Endothelial cell of umbilical vein (primary cell): ENCODE measurements around the gene LYVE1. TPM values are rescaled to one million over a fixed set of nuclear protein-coding genes. Genes with fewer than 3 reads are reported as not detected.

Experiments
- BruUV-seq: library from RNA; stranded (reverse); fragments of 400-500 nt; replicated peaks from 2 replicates; lab custom pipeline; 2021; lab: Mats Ljungman, UMichigan
- CTCF ChIA-PET: fragments of 300-600, 350-600 bp; sonication (Branson Sonifier 250); formaldehyde crosslinking; loops from one replicate; lab custom pipeline; 2021; ENCODE audit warnings: antibody characterized with exemption, inconsistent platforms; lab: Charles Lee
- POLR2A ChIA-PET: fragments of 300-600, 350-600 bp; sonication (Branson Sonifier 250); formaldehyde crosslinking; loops from one replicate; lab custom pipeline; 2021; ENCODE audit warnings: antibody characterized with exemption, inconsistent platforms; lab: Charles Lee
- DNase-seq: peaks from one replicate; pipeline ENCODE4 v3.0.0-alpha.2; 2011; ENCODE audit warnings: low read depth, low spot score
- FAIRE-seq: peaks from 2 replicates; lab custom pipeline; 2011; peaks lifted over from hg19 to GRCh38; lab: Jason Lieb, UNC
- H2AFZ ChIP-seq: 2 replicates; pipeline ENCODE4 v1.6.0; 2012; ENCODE audit warnings: low read depth, low read length, control low read depth, inconsistent platforms
- H3K27ac ChIP-seq: 2 replicates; pipeline ENCODE4 v1.5.1; 2011; ENCODE audit warnings: low read depth, mild to moderate bottlenecking, control low read depth, low read length, moderate library complexity; ENCODE audit not compliant: insufficient read depth
- H3K27me3 ChIP-seq, 2 experiments: 2 replicates each; pipeline versions ENCODE4 v1.6.0 to v1.6.1; 2011; ENCODE audit warnings: low read length in 2 of 2, mixed read lengths in 1 of 2; ENCODE audit not compliant: control insufficient read depth in 2 of 2, insufficient read depth in 2 of 2
- H3K36me3 ChIP-seq, 2 experiments: 2 replicates in 1 of 2; 3 replicates in 1 of 2; pipeline ENCODE4 v1.5.1; 2011; ENCODE audit warnings: low read length in 2 of 2, mild to moderate bottlenecking in 1 of 2, moderate library complexity in 1 of 2; ENCODE audit not compliant: control insufficient read depth in 2 of 2, insufficient read depth in 2 of 2; ENCODE audit errors: extremely low read depth in 1 of 2
- H3K4me1 ChIP-seq: 3 replicates; pipeline ENCODE4 v1.5.1; 2011; ENCODE audit warnings: mild to moderate bottlenecking, low read length; ENCODE audit not compliant: control insufficient read depth, insufficient read depth; ENCODE audit errors: extremely low read depth
- H3K4me2 ChIP-seq: 2 replicates; pipeline ENCODE4 v1.6.1; 2011; ENCODE audit warnings: low read length, control low read depth, mixed read lengths; ENCODE audit not compliant: insufficient read depth
- H3K4me3 ChIP-seq, 3 experiments: fragments of 200-600 bp in 1 of 3; sonication (generic), shearing (Covaris generic) in 1 of 3; replicated peaks in 1 of 3; 2 replicates each; pipeline ENCODE4 v1.5.1; 2011 to 2016; ENCODE audit warnings: control low read depth in 3 of 3, low read length in 3 of 3, mild to moderate bottlenecking in 2 of 3, inconsistent platforms in 1 of 3, low read depth in 1 of 3, moderate library complexity in 1 of 3; ENCODE audit not compliant: insufficient read depth in 1 of 3
- H3K79me2 ChIP-seq: 2 replicates; pipeline ENCODE4 v1.6.0; 2012; ENCODE audit warnings: low read length, inconsistent platforms; ENCODE audit not compliant: control insufficient read depth, insufficient read depth
- H3K9ac ChIP-seq: replicated peaks from 2 replicates; pipeline ENCODE3; 2011; ENCODE audit warnings: low read length, control low read depth; ENCODE audit not compliant: insufficient read depth; ENCODE audit errors: extremely low read depth
- H3K9me1 ChIP-seq: replicated peaks from 3 replicates; pipeline ENCODE4 v1.6.0; 2011; ENCODE audit warnings: mild to moderate bottlenecking, low read length; ENCODE audit not compliant: control insufficient read depth, insufficient read depth; ENCODE audit errors: extremely low read depth
- H3K9me3 ChIP-seq: replicated peaks from 2 replicates; pipeline ENCODE4 v1.5.1; 2012; ENCODE audit warnings: low read length, inconsistent platforms; ENCODE audit not compliant: control insufficient read depth, insufficient read depth
- H4K20me1 ChIP-seq: replicated peaks from 2 replicates; pipeline ENCODE3; 2011; ENCODE audit warnings: mild to moderate bottlenecking, low read length; ENCODE audit not compliant: control insufficient read depth, insufficient read depth; ENCODE audit errors: extremely low read depth
- CTCF ChIP-seq, 2 donors: IDR thresholded peaks; 1 replicate in 1 of 2; 2 replicates in 1 of 2; pipeline ENCODE4 v1.5.1; 2011; ENCODE audit warnings: low read length in 2 of 2, mild to moderate bottlenecking in 2 of 2, moderate library complexity in 2 of 2, control low read depth in 1 of 2, inconsistent platforms in 1 of 2, low read depth in 1 of 2; ENCODE audit not compliant: insufficient read depth in 1 of 2; ENCODE audit errors: extremely low read depth in 1 of 2
- EZH2 ChIP-seq: IDR thresholded peaks from 2 replicates; pipeline ENCODE4 v1.6.1; 2012; ENCODE audit warnings: borderline replicate concordance, low read depth, mild to moderate bottlenecking, moderate library complexity, low read length, inconsistent platforms; ENCODE audit not compliant: severe bottlenecking
- FOS ChIP-seq: IDR thresholded peaks from 2 replicates; pipeline ENCODE4 v1.6.1; 2011; ENCODE audit warnings: mild to moderate bottlenecking, low read length, moderate library complexity, borderline replicate concordance; ENCODE audit not compliant: insufficient read depth
- GATA2 ChIP-seq: IDR thresholded peaks from 2 replicates; pipeline ENCODE4 v1.7.0; 2011; ENCODE audit warnings: low read depth, mild to moderate bottlenecking, moderate library complexity, mixed read lengths, low read length; ENCODE audit not compliant: insufficient read length, insufficient read depth
- JUN ChIP-seq: IDR thresholded peaks from 2 replicates; pipeline ENCODE4 v1.6.1; 2011; ENCODE audit warnings: borderline replicate concordance, low read depth; ENCODE audit not compliant: insufficient read length, insufficient read depth
- MYC ChIP-seq: IDR thresholded peaks from one replicate; pipeline ENCODE4 v1.6.1; 2011; ENCODE audit warnings: mild to moderate bottlenecking, low read depth, low read length
- POLR2A ChIP-seq: IDR thresholded peaks from 2 replicates; pipeline ENCODE4 v1.6.1; 2012; ENCODE audit warnings: low read depth, mild to moderate bottlenecking, control low read depth, low read length
- POLR2AphosphoS5 ChIP-seq: IDR thresholded peaks from 2 replicates; pipeline ENCODE4 v1.6.1; 2012; ENCODE audit warnings: low read depth, mild to moderate bottlenecking, control low read depth, low read length, moderate library complexity; ENCODE audit not compliant: insufficient read depth
- dilution Hi-C: fragments of 300-500 bp; cut with MboI; formaldehyde crosslinking; loops from one replicate; pipeline ENCODE4 v1.15.0; 2019; ENCODE audit warnings: low sequenced_read_pairs; ENCODE audit not compliant: extremely low pct_ligation_motif_present
- intact Hi-C: fragments of 100-400 bp; cut with micrococcal nuclease; formaldehyde crosslinking; loops from one replicate; pipeline ENCODE4 v1.10.0; 2022
- polyA plus RNA-seq, 4 experiments: library from polyadenylated mRNA; depleted of rRNA in 3 of 4; stranded (reverse) in 3 of 4; unstranded in 1 of 4; fragments of >200 nt; gene quantifications; 2 replicates each; pipeline versions ENCODE4 v1.2.1 to v1.2.3, GENCODE V29; 2011 to 2012; ENCODE audit warnings: missing spikeins in 1 of 4
- total RNA-seq: library from RNA; stranded (reverse); gene quantifications from 2 replicates; pipeline ENCODE4 v1.2.3, GENCODE V29; 2021
- TF ChIP-seq, protein P1 (sequence below): IDR thresholded peaks from 2 replicates; pipeline ENCODE4 v1.6.1; 2011; ENCODE audit not compliant: insufficient read depth, insufficient read length

LYVE1 gene
- total and polyA plus RNA-seq, 2 donors (not counting 3 experiments of a cell fraction or from before 2014, with no cell fraction given): 4.6 to 7.6 TPM

DNA sequence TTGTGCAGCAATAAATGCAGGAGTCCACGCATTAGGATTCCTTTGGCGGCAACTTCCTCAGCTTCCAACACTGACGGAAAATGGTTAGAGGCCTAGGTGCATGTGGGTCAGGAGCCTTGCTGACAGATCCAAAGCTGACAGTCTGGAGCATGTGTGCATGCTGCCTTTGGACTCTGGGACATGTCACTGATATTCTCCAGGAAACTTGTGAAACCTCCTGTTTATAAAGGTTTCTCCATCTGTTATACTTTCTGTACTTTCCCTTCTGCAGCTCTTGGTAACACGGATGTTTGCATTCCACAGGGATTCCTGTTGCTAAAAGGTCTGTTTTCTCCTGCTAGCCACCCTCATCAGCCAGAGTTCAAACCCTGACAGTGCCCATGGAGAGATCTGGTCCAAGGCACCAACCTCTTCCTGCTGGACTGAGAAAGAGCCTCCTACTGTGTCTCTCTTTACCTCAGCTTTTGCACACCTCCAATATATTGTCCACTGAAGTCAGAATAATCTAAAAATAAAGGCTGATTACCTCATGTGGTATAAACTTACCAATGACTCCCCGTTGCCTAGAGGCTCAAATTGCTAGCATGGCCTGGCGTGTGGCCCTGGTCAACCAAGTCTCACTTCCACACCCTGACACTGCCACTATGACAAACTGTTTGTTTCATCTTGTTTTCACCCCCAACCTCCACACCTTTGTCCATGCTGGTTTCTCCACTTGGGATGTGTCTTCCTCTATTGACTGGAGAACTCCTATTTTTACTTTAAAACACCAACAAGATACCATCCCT is 31.1 kb upstream of the LYVE1 start:
- Histone ChIP-seq H3K9me3 (no peaks in the 10 kb centered on the region), H3K36me3 (no peaks in the 10 kb centered on the region), H3K9me1 (no peaks in the 10 kb centered on the region), H4K20me1 (no peaks in the 10 kb centered on the region), H3K4me3 (no peak overlapping the region), H3K4me1 (peaks cover 3% of the 10 kb centered on the region), H3K79me2 (no peaks in the 10 kb centered on the region), H3K27ac (no peak overlapping the region), H3K9ac (no peak overlapping the region), H3K4me2 (no peak overlapping the region), H3K27me3 (no peaks in the 10 kb centered on the region), H2AFZ (no peak overlapping the region)
- ChIA-PET CTCF (interaction anchor here (0.9 kb wide), 1 partner anchor 59 kb away, joined by 3 read pairs; the partner anchor contains the start of gene RNF141), POLR2A (no interaction called here)
- TF ChIP-seq MYC (no peak), FOS (no peak), JUN (no peak), POLR2AphosphoS5 (no peak), CTCF (IDR thresholded peaks at IDR 0.05; ENCODE audit: extremely low read depth in 1 of 2, insufficient read depth in 1 of 2, low read depth in 1 of 2, low read length in 2 of 2) (no peak), GATA2 (no peak), EZH2 (no peak), POLR2A (no peak)
- TF ChIP-seq, protein P1, sequence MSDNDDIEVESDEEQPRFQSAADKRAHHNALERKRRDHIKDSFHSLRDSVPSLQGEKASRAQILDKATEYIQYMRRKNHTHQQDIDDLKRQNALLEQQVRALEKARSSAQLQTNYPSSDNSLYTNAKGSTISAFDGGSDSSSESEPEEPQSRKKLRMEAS: no peak
- DNase-seq: no peak
- intact Hi-C loops: no loop called here
- dilution Hi-C loops: no loop called here
- peak; percentile 50 for FAIRE-seq
- BruUV-seq: no TSS peak
